CD4-positive, CD25-positive, alpha-beta regulatory T cell (primary cell): ENCODE results near the gene VWA8. TPM values are rescaled to one million over a fixed set of nuclear protein-coding genes. Genes with fewer than 3 reads are reported as not detected.
"Not testable (repeated sequence)": the region's sequence is repeated elsewhere in the genome, so short reads cannot be mapped to it uniquely, and the experiment has no call there.

Experiments
- ATAC-seq, 2 donors: fragments of 150-1000 bp; cut with Tn5 transposase; one replicate each; pipeline ENCODE4 v1.10.0; 2021; ENCODE audit warnings: low read depth in 2 of 2, moderate number of reproducible peaks in 2 of 2, moderate library complexity in 1 of 2
- DNase-seq, 3 donors: peaks; one replicate each; pipeline versions ENCODE4 v3.0.0 to v3.0.0-alpha.2; 2012 to 2022; ENCODE audit warnings: mixed read lengths in 1 of 3
- H3K27ac ChIP-seq: one replicate; pipeline ENCODE4 v1.7.0; 2013; ENCODE audit warnings: mild to moderate bottlenecking, low read length; ENCODE audit not compliant: insufficient read depth, poor library complexity, severe bottlenecking
- H3K27me3 ChIP-seq: one replicate; pipeline ENCODE4 v1.7.0; 2013; ENCODE audit warnings: low read length; ENCODE audit not compliant: control insufficient read depth, insufficient read depth
- H3K36me3 ChIP-seq: one replicate; pipeline ENCODE4 v1.7.0; 2013; ENCODE audit warnings: mild to moderate bottlenecking, low read length, moderate library complexity; ENCODE audit not compliant: control insufficient read depth, insufficient read depth
- H3K4me1 ChIP-seq: 2 replicates; pipeline ENCODE4 v1.7.0; 2013; ENCODE audit warnings: mild to moderate bottlenecking, low read length; ENCODE audit not compliant: insufficient read depth, control insufficient read depth, poor library complexity, severe bottlenecking
- H3K4me3 ChIP-seq: one replicate; pipeline ENCODE4 v1.7.0; 2013; ENCODE audit warnings: low read depth, mild to moderate bottlenecking, low read length, moderate library complexity
- H3K9me3 ChIP-seq, 2 experiments: 1 replicate in 1 of 2; 2 replicates in 1 of 2; pipeline ENCODE4 v1.7.0; 2013; ENCODE audit warnings: low read length in 2 of 2, mild to moderate bottlenecking in 1 of 2, moderate library complexity in 1 of 2; ENCODE audit not compliant: control insufficient read depth in 2 of 2
- H3K27ac Mint-ChIP-seq, 3 donors: one replicate each; pipeline ENCODE4 v1.8.0; 2020 to 2022; ENCODE audit warnings: mild to moderate bottlenecking in 3 of 3, mixed read lengths in 3 of 3, moderate library complexity in 2 of 3
- H3K27me3 Mint-ChIP-seq: one replicate; pipeline ENCODE4 v1.8.0; 2022; ENCODE audit warnings: mild to moderate bottlenecking, mixed read lengths
- H3K36me3 Mint-ChIP-seq: one replicate; pipeline ENCODE4 v1.8.0; 2020; ENCODE audit warnings: mixed read lengths
- H3K4me1 Mint-ChIP-seq, 4 donors: one replicate each; pipeline ENCODE4 v1.8.0; 2020 to 2022; ENCODE audit warnings: mixed read lengths in 4 of 4, mild to moderate bottlenecking in 1 of 4
- H3K4me3 Mint-ChIP-seq, 4 donors: one replicate each; pipeline ENCODE4 v1.8.0; 2020 to 2022; ENCODE audit warnings: mild to moderate bottlenecking in 4 of 4, mixed read lengths in 4 of 4, moderate library complexity in 3 of 4
- H3K9me3 Mint-ChIP-seq, 7 donors: one replicate each; pipeline ENCODE4 v1.8.0; 2020 to 2022; ENCODE audit warnings: mixed read lengths in 7 of 7, mild to moderate bottlenecking in 3 of 7, moderate library complexity in 2 of 7
- polyA plus RNA-seq, 4 donors: library from polyadenylated mRNA; unstranded; fragments of 300-500 nt; fragmentation: Illumina TruSeq; gene quantifications; one replicate each; pipeline ENCODE4 v1.2.3, GENCODE V29; 2021
- total RNA-seq: library from RNA; stranded (reverse); gene quantifications from one replicate; pipeline ENCODE4 v1.2.3, GENCODE V29; 2022

The VWA8 gene
- total and polyA plus RNA-seq, 5 donors from 2014 or later: 4.0 to 22.8 (median 4.5) TPM

DNA sequence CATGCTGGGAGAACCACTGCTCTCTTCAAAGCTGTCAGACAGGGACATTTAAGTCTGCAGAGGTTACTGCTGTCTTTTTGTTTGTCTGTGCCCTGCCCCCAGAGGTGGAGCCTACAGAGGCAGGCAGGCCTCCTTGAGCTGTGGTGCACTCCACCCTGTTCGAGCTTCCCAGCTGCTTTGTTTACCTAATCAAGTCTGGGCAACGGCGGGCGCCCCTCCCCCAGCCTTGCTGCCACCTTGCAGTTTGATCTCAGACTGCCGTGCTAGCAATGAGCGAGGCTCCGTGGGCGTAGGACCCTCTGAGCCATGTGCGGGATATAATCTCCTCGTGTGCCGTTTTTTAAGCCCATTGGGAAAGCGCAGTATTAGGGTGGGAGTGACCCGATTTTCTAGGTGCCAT is 420.7 kb downstream of the VWA8 start:
- H3K4me3 ChIP-seq, H3K36me3 ChIP-seq, H3K4me1 ChIP-seq, H3K27me3 Mint-ChIP-seq, H3K9me3 ChIP-seq, ATAC-seq, H3K36me3 Mint-ChIP-seq, H3K27ac ChIP-seq, H3K27me3 ChIP-seq: not testable (repeated sequence)
- DNase-seq: peak in 2 of 3 donors; percentile 2 to 66
- H3K27ac Mint-ChIP-seq: peak overlapping the region in 2 of 3 donors; percentile 25 to 84
- H3K9me3 Mint-ChIP-seq: peaks cover 0 to 12% (median 2%) of the 10 kb centered on the region in 7 donors
- H3K4me3 Mint-ChIP-seq: peak overlapping the region in 1 of 4 donors; percentile 71
- peaks cover 0 to 34% (median 12%) of the 10 kb centered on the region in 4 donors for H3K4me1 Mint-ChIP-seq

GRCh38 chr13:41533266-41534052 is 427.4 kb downstream of the VWA8 start:
- Histone ChIP-seq H3K9me3 (no peaks in the 10 kb centered on the region), H3K36me3 (no peaks in the 10 kb centered on the region), H3K4me1 (no peaks in the 10 kb centered on the region), H3K27ac (no peak overlapping the region), H3K4me3 (no peak overlapping the region), H3K27me3 (no peaks in the 10 kb centered on the region)
- Mint-ChIP-seq H3K4me3 (no peak overlapping the region), H3K9me3 (peaks cover 0 to 6% (median 2%) of the 10 kb centered on the region in 7 donors), H3K27me3 (no peaks in the 10 kb centered on the region), H3K36me3 (no peaks in the 10 kb centered on the region), H3K4me1 (peaks cover 0 to 7% (median 5%) of the 10 kb centered on the region in 4 donors), H3K27ac (no peak overlapping the region)
- no peak for ATAC-seq
- DNase-seq: no peak

DNA sequence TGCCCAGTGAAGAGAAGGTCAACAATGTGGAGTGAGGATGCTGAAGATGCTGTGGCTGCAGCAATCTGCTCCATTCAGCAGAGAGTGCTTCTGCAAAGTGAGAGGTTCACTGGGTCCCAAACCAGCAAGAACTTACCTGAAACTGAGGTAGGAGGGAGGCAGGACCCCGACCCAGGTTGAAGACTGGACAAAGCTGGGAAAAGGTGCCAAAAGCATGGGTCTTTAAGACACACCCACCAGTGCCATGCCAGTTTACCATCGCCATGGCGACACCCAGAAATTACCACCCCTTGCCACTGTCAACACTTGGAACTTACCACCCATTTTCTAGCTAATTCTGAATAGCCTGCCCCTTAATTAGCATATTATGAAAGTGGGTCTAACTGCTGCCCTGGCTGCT is 432.9 kb downstream of the VWA8 start:
- no peaks in the 10 kb centered on the region for H3K36me3 Mint-ChIP-seq
- H3K9me3 Mint-ChIP-seq: peaks cover 0 to 2% (median 0%) of the 10 kb centered on the region in 7 donors
- ATAC-seq: no peak
- H3K4me1 Mint-ChIP-seq: peaks cover 0 to 12% (median 7%) of the 10 kb centered on the region in 4 donors
- no peaks in the 10 kb centered on the region for H3K27me3 ChIP-seq
- no peaks in the 10 kb centered on the region for H3K27me3 Mint-ChIP-seq
- no peak for DNase-seq
- H3K4me3 ChIP-seq: no peak overlapping the region
- H3K9me3 ChIP-seq: no peaks in the 10 kb centered on the region
- H3K4me3 Mint-ChIP-seq: no peak overlapping the region
- no peak overlapping the region for H3K27ac Mint-ChIP-seq
- H3K36me3 ChIP-seq: no peaks in the 10 kb centered on the region
- no peaks in the 10 kb centered on the region for H3K4me1 ChIP-seq
- no peak overlapping the region for H3K27ac ChIP-seq

DNA sequence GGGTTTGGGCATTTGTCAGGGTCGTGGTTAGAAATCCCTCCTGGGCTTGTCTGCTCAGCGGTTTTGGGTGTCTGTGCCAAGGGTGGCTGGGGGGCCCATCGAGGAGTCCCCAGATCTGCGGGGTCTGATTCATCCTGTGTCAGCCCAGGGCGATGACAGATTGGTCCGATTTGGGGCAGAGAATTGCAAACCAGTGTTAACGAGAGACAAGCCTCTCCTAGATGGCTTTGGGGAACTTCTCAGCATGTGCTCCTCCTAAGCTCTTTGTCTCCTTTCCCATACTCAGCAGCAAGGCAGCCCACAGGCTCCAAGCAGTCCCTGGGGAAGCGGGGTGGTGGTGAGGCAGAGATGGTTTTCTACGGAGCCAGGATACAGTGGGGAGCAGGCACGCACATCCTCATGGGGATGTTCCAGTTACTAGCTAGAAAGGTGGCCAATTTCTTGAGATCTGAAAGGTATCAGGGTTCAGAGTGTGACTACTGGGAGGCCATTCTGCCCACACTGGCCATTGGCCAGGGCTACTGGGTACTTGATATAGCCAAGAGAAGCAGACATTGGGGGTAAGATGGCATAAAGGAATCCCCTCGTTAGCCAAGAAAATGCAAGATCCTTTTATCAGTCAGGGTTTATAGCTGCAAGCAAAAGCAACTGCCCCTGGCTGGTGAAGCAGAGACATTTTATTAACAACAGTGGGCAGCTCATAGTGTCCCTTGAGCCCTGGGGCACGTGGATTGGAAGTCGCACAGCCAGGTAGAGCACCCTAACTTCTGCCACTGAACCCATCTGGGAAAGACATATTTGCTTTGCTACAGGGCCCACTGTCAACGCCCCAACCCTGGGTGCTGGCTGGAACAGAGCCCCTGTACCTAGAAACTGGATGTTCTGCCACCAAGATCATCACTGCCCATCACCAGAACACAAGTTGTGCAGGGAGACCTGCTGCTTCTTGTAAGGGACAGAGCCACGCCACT is 440.0 kb downstream of the VWA8 start:
- no peak for DNase-seq
- no peaks in the 10 kb centered on the region for H3K36me3 Mint-ChIP-seq
- Histone ChIP-seq H3K9me3 (no peaks in the 10 kb centered on the region), H3K36me3 (no peaks in the 10 kb centered on the region), H3K4me1 (no peaks in the 10 kb centered on the region), H3K27me3 (no peaks in the 10 kb centered on the region), H3K4me3 (no peak overlapping the region), H3K27ac (no peak overlapping the region)
- H3K4me3 Mint-ChIP-seq: no peak overlapping the region
- H3K27me3 Mint-ChIP-seq: no peaks in the 10 kb centered on the region
- ATAC-seq: no peak
- peaks cover 0 to 1% (median 0%) of the 10 kb centered on the region in 7 donors for H3K9me3 Mint-ChIP-seq
- peaks cover 0 to 5% (median under 1%) of the 10 kb centered on the region in 4 donors for H3K4me1 Mint-ChIP-seq
- H3K27ac Mint-ChIP-seq: peak overlapping the region in 2 of 3 donors; percentile 51 to 52

- Histone ChIP-seq H3K27me3 (no peaks in the 10 kb centered on the region), H3K36me3 (no peaks in the 10 kb centered on the region), H3K4me3 (no peak overlapping the region), H3K27ac (no peak overlapping the region), H3K4me1 (no peaks in the 10 kb centered on the region), H3K9me3 (no peaks in the 10 kb centered on the region)
- DNase-seq (no peak), ATAC-seq (no peak)
- Mint-ChIP-seq H3K27ac (no peak overlapping the region), H3K9me3 (peaks cover 0 to 1% (median 0%) of the 10 kb centered on the region in 7 donors), H3K4me3 (no peak overlapping the region), H3K4me1 (peaks cover 0 to 5% (median under 1%) of the 10 kb centered on the region in 4 donors), H3K36me3 (no peaks in the 10 kb centered on the region), H3K27me3 (no peaks in the 10 kb centered on the region)
These were observed 440.8 kb downstream of the VWA8 start for GRCh38 chr13:41520016-41520659.

Other genes starting within 250 kb of the VWA8 start
- gene DGKH, start 87.5 kb upstream of the VWA8 start, total RNA-seq: 22.4 TPM
- gene DGKH, start 87.5 kb upstream of the VWA8 start, polyA plus RNA-seq: 1 to 10 TPM; 1.2 to 3.1 (median 2.3) TPM